Lung (tissue), 12 donors: Measurements from ENCODE around the gene SOS2. TPM values are rescaled to one million over a fixed set of nuclear protein-coding genes. Genes with fewer than 3 reads are reported as not detected.

ENCODE experiments used
- ATAC-seq: fragments of 200-7000 bp; cut with Tn5 transposase; one replicate; pipeline ENCODE4 v1.9.1; 2020; ENCODE audit warnings: moderate number of reproducible peaks; ENCODE audit not compliant: insufficient read depth, low FRiP score
- DNase-seq, 3 donors: peaks; one replicate each; pipeline ENCODE4 v3.0.0-alpha.2; 2013 to 2017
- H3K27ac ChIP-seq, 2 donors: one replicate each; pipeline ENCODE4 v1.5.1; 2013; ENCODE audit warnings: mild to moderate bottlenecking in 2 of 2, moderate library complexity in 2 of 2, control low read depth in 1 of 2, inconsistent platforms in 1 of 2, low read depth in 1 of 2, low read length in 1 of 2
- H3K27me3 ChIP-seq, 3 donors: one replicate each; pipeline ENCODE4 v1.5.1; 2013; ENCODE audit warnings: low read length in 2 of 3; ENCODE audit not compliant: control insufficient read depth in 3 of 3, insufficient read depth in 3 of 3
- H3K36me3 ChIP-seq, 4 donors: one replicate each; pipeline ENCODE4 v1.5.1; 2013; ENCODE audit warnings: low read length in 4 of 4, mild to moderate bottlenecking in 1 of 4, moderate library complexity in 1 of 4; ENCODE audit not compliant: control insufficient read depth in 4 of 4, insufficient read depth in 4 of 4
- H3K4me1 ChIP-seq, 5 donors: one replicate each; pipeline ENCODE4 v1.5.1; 2013; ENCODE audit warnings: low read length in 5 of 5, mild to moderate bottlenecking in 2 of 5, moderate library complexity in 1 of 5; ENCODE audit not compliant: control insufficient read depth in 5 of 5, insufficient read depth in 5 of 5
- H3K4me3 ChIP-seq: one replicate; pipeline ENCODE4 v1.5.1; 2013; ENCODE audit warnings: mild to moderate bottlenecking, control low read depth, moderate library complexity
- H3K9ac ChIP-seq, 2 donors: one replicate each; pipeline ENCODE4 v1.5.1; 2013; ENCODE audit warnings: low read length in 2 of 2, control low read depth in 1 of 2; ENCODE audit not compliant: insufficient read depth in 1 of 2
- H3K9me3 ChIP-seq, 4 donors: one replicate each; pipeline ENCODE4 v1.5.1; 2013; ENCODE audit warnings: low read length in 3 of 4, mild to moderate bottlenecking in 1 of 4, moderate library complexity in 1 of 4; ENCODE audit not compliant: control insufficient read depth in 4 of 4, insufficient read depth in 3 of 4
- CTCF ChIP-seq: IDR thresholded peaks from 2 replicates; pipeline ENCODE4 v1.5.1; 2012; ENCODE audit warnings: mild to moderate bottlenecking; ENCODE audit errors: control extremely low read depth, extremely low read depth
- WGBS, 2 donors: extraction: QIAGEN DNeasy Blood & Tissue Kit; methylation state at CpG; one replicate each; pipeline ENCODE4 v1.1.7; 2013; 5-methylcytosine and 5-hydroxymethylcytosine counted together
- polyA plus RNA-seq, 2 donors: library from polyadenylated mRNA; stranded (reverse); fragments of 200-250 nt; gene quantifications; one replicate each; pipeline ENCODE4 v1.2.1, GENCODE V29; 2013
- total RNA-seq, 2 donors: library from RNA; depleted of rRNA in 1 of 2; stranded (reverse); fragments of >200 nt in 1 of 2; gene quantifications; one replicate each; pipeline ENCODE4 v1.2.1, GENCODE V29; 2014 to 2021
- donor health status: control.
- donor health status: control.
- donor health status: Bipolar disorder and iron deficiency.
- donor health status: healthy.
- donor health status: DM: yes; HTN: yes; CAD: no.

The SOS2 gene
- total and polyA plus RNA-seq, 4 donors, result 6.8 to 57.1 (median 19.1) TPM

GRCh38 chr14:50228313-50228712 is 3.1 kb downstream of the SOS2 start:
- Histone ChIP-seq H3K9me3 (no peaks in the 10 kb centered on the region), H3K9ac (no peak overlapping the region), H3K27me3 (no peaks in the 10 kb centered on the region), H3K4me1 (peaks cover 5 to 34% (median 20%) of the 10 kb centered on the region in 5 donors), H3K36me3 (no peaks in the 10 kb centered on the region), H3K4me3 (no peak overlapping the region), H3K27ac (no peak overlapping the region)
- 97 to 98% methylated on average over 2 of the region's 2 CpGs for WGBS, 2 donors
- DNase-seq, result no peak
- TF ChIP-seq CTCF, result no peak
- ATAC-seq, result no peak

GRCh38 chr14:50225974-50226297 is 5.4 kb downstream of the SOS2 start:
- Histone ChIP-seq H3K36me3 (no peaks in the 10 kb centered on the region), H3K27me3 (no peaks in the 10 kb centered on the region), H3K9me3 (no peaks in the 10 kb centered on the region), H3K9ac (no peak overlapping the region), H3K4me3 (no peak overlapping the region), H3K4me1 (peaks cover 5 to 33% (median 20%) of the 10 kb centered on the region in 5 donors), H3K27ac (peak overlapping the region in 1 of 2 donors; percentile 47)
- ATAC-seq (no peak), DNase-seq (no peak)
- TF ChIP-seq CTCF, result no peak
- 56 to 66% methylated on average over 5 of the region's 5 CpGs for WGBS, 2 donors

GRCh38 chr14:50225067-50225973 is 6.1 kb downstream of the SOS2 start:
- Histone ChIP-seq H3K36me3 (no peaks in the 10 kb centered on the region), H3K4me3 (no peak overlapping the region)

More at GRCh38 chr14:50225067-50225973, 6.1 kb downstream of the SOS2 start:
- Histone ChIP-seq H3K9ac (no peak overlapping the region), H3K27ac (peak overlapping the region in 1 of 2 donors; percentile 47), H3K27me3 (no peaks in the 10 kb centered on the region), H3K9me3 (no peaks in the 10 kb centered on the region), H3K4me1 (peaks cover 5 to 36% (median 18%) of the 10 kb centered on the region in 5 donors)
- ATAC-seq, result no peak
- TF ChIP-seq CTCF, result no peak
- 43 to 60% methylated on average over 5 of the region's 5 CpGs for WGBS, 2 donors
- DNase-seq, result peak in 2 of 3 donors; percentile 63 to 70
